Stimulated activated naive CD8-positive, alpha-beta T cell treated with anti-CD3 and anti-CD28 coated beads, Interleukin-15, amount 100 ng/mL, for 72 hours (primary cell): Measurements from ENCODE around the gene VAC14.

Experiments used
- ATAC-seq: fragments of 150-1000 bp; cut with Tn5 transposase; 2 replicates; pipeline ENCODE4 v1.10.0; 2021; ENCODE audit warnings: mild to moderate bottlenecking, moderate library complexity
- DNase-seq, 2 donors: peaks; one replicate each; pipeline ENCODE4 v3.0.0; 2021 to 2022
- H3K27ac Mint-ChIP-seq, 2 donors: one replicate each; pipeline ENCODE4 v1.8.0; 2022; ENCODE audit warnings: mild to moderate bottlenecking in 2 of 2, mixed read lengths in 2 of 2, moderate library complexity in 2 of 2
- H3K27me3 Mint-ChIP-seq: one replicate; pipeline ENCODE4 v1.8.0; 2022; ENCODE audit warnings: mixed read lengths
- H3K4me1 Mint-ChIP-seq: one replicate; pipeline ENCODE4 v1.8.0; 2022; ENCODE audit warnings: mild to moderate bottlenecking, mixed read lengths
- H3K4me3 Mint-ChIP-seq, 2 donors: one replicate each; pipeline ENCODE4 v1.8.0; 2022; ENCODE audit warnings: mild to moderate bottlenecking in 2 of 2, mixed read lengths in 2 of 2, moderate library complexity in 1 of 2
- H3K9me3 Mint-ChIP-seq, 2 donors: one replicate each; pipeline ENCODE4 v1.8.0; 2022; ENCODE audit warnings: mixed read lengths in 2 of 2

VAC14 gene

GRCh38 chr16:70730944-70731343 is 70.0 kb downstream of the VAC14 start:
- H3K4me3 Mint-ChIP-seq: no peak overlapping the region
- DNase-seq (no peak), ATAC-seq (no peak)
- no peaks in the 10 kb centered on the region for H3K27me3 Mint-ChIP-seq
- H3K9me3 Mint-ChIP-seq: no peaks in the 10 kb centered on the region
- H3K4me1 Mint-ChIP-seq: peaks cover 25% of the 10 kb centered on the region
- peak overlapping the region in 1 of 2 donors; percentile 50 for H3K27ac Mint-ChIP-seq

DNA sequence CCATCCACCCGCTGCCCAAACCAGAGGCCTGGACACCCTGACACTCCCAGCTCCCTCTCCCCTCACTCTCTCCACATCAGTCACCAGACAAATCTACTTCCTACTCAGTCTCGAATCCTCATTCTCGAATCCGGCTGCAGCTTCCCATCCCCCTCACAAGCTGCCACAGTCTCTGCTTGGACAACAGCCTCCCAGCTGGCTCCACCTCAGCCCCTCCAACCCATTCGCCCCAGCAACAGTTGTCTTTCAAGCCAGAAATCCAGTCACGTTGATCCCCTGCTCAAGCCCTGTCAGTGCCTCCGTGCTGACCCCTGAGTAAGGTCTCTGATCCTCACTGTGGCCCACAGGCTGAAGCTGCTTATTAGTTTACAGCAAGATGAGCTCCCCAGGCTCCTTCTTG is 70.9 kb downstream of the VAC14 start:
- H3K27me3 Mint-ChIP-seq: no peaks in the 10 kb centered on the region
- DNase-seq (no peak), ATAC-seq (no peak)
- peak overlapping the region; percentile 17 to 80 for H3K27ac Mint-ChIP-seq
- H3K9me3 Mint-ChIP-seq: no peaks in the 10 kb centered on the region
- H3K4me3 Mint-ChIP-seq: no peak overlapping the region
- H3K4me1 Mint-ChIP-seq: peaks cover 16% of the 10 kb centered on the region

DNA sequence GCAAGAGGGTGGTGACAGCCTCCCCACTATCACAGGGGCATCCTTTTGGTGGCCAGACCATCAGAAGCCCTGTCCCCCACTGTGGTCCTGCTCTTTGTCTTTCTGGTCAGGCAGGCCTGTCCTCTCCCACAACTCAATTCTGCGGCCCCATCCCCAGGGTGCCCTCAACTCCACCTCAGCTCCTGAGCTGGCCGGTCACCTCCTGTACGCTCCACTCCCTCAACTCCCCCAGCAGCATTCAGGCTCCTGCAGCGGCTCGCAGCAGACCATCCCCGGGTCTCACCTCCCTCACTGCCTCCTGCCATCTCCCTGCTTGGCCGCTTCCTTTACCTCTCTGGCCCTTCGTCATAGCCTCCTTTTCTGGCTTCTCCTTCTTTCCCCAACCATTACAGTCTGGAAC is 71.7 kb downstream of the VAC14 start:
- Mint-ChIP-seq H3K9me3 (no peaks in the 10 kb centered on the region), H3K4me1 (peaks cover 10% of the 10 kb centered on the region), H3K27ac (no peak overlapping the region), H3K27me3 (no peaks in the 10 kb centered on the region), H3K4me3 (no peak overlapping the region)
- DNase-seq (no peak), ATAC-seq (no peak)

GRCh38 chr16:70728150-70728549 is 72.8 kb downstream of the VAC14 start:
- no peak for DNase-seq
- H3K27me3 Mint-ChIP-seq: no peaks in the 10 kb centered on the region
- H3K4me1 Mint-ChIP-seq: peaks cover 2% of the 10 kb centered on the region
- no peak overlapping the region for H3K4me3 Mint-ChIP-seq
- H3K27ac Mint-ChIP-seq: peak overlapping the region in 1 of 2 donors; percentile 79
- ATAC-seq: no peak
- H3K9me3 Mint-ChIP-seq: no peaks in the 10 kb centered on the region

DNA sequence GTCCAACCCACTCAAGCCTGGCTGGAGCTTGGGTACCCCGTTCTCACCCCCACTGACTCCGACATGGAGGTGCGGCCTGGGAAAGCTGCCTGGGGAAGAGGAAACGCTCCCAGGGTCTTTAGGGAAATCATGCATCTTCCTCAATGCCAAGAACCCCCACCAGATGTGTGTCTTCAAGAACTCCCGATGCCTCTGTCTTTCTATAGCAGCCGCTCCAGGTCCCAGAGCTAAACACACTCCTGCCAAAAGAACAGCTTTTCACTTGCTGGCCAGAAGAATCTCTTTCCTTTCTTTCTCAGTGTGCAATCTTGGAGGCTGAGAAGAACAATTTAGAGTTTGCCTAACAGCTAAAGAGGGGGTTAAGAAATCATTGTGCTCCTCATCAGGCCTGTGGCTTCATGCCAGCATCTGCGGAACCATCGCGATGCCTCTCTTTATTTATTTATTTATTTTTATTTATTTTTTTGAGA is 74.0 kb downstream of the VAC14 start:
- DNase-seq: no peak
- Mint-ChIP-seq H3K27me3 (no peaks in the 10 kb centered on the region), H3K9me3 (no peaks in the 10 kb centered on the region), H3K4me1 (no peaks in the 10 kb centered on the region), H3K27ac (peak overlapping the region in 1 of 2 donors; percentile 81), H3K4me3 (no peak overlapping the region)
- ATAC-seq: no peak

- DNase-seq (no peak), ATAC-seq (no peak)
- Mint-ChIP-seq H3K4me1 (no peaks in the 10 kb centered on the region), H3K27me3 (no peaks in the 10 kb centered on the region), H3K4me3 (no peak overlapping the region), H3K27ac (peak overlapping the region; percentile 52 to 81), H3K9me3 (no peaks in the 10 kb centered on the region)
Observed at GRCh38 chr16:70725912-70726828, 74.8 kb downstream of the VAC14 start.

DNA sequence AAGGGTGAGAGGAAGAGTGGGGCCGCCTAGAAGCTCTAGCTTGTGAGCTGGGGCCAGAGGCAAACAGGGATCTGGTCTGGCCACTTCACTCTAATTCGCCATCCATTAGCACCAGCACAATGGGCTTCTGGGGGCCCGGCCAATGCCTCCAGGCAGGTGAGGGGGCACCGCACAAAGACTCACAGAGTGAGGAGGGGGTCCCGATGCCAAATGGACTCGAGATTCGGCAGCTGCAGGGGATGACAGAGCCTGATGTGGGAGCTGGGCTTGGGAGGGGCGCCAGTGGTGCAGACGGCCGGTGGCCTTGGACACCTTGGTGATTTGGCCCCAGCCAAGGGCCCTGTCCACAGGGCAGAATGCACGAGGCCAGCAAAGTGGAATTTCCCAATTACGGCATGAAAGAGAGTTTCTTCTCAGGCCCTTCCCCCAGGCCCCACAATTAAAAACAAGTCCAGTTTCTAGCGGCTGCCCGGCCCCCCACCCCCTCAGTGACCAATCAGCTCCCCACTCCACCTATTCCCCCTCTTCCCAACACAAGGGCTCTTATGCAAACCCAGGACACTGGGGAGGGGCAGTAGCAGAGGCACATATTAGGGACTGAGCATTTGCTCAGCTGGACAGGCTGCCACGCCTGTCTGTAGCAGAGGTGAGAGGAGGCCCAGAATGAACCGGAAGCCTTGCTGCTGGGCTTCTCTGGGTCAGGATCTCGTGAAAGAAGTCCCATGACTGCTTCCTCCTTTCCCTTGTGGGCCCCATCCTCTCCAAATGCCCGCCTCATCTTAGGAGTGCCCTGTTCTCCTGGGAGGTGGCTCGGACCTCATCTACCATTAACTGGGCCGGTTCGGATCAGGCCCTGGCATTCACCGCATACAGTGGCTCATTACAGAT is 75.7 kb downstream of the VAC14 start:
- Mint-ChIP-seq H3K9me3 (no peaks in the 10 kb centered on the region), H3K4me1 (peaks cover 9% of the 10 kb centered on the region), H3K4me3 (no peak overlapping the region), H3K27me3 (no peaks in the 10 kb centered on the region), H3K27ac (peak overlapping the region in 1 of 2 donors; percentile 77)
- ATAC-seq: no peak
- DNase-seq: no peak

- H3K4me3 Mint-ChIP-seq: no peak overlapping the region
- peak overlapping the region in 1 of 2 donors; percentile 59 for H3K27ac Mint-ChIP-seq
- H3K9me3 Mint-ChIP-seq: no peaks in the 10 kb centered on the region
- DNase-seq (no peak), ATAC-seq (no peak)
- H3K27me3 Mint-ChIP-seq: no peaks in the 10 kb centered on the region
- peaks cover 10% of the 10 kb centered on the region for H3K4me1 Mint-ChIP-seq
Observed at GRCh38 chr16:70724146-70725023, 76.6 kb downstream of the VAC14 start.

DNA sequence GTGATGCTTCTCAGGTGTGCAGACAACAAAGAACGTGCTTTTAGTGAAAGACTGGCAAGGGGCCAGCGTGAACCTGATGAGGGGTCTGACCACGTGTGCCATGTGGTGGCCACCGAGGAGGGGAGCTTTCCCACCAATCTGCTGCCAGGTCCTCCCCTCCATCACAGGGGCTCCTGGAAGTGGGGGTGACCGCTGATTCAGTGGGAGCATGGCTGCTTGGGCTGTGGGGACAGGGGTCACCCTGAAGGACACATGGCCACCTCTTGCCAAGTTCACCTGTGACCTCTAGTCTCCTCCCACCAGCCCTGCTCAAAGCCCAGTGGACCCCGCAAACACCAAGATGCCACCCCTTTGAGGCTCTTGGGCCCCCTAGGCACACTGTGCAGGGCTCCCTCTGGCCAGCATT is 77.2 kb downstream of the VAC14 start:
- no peak for DNase-seq
- Mint-ChIP-seq H3K4me1 (peaks cover 10% of the 10 kb centered on the region), H3K27me3 (no peaks in the 10 kb centered on the region), H3K27ac (peak overlapping the region in 1 of 2 donors; percentile 59), H3K9me3 (no peaks in the 10 kb centered on the region), H3K4me3 (no peak overlapping the region)
- ATAC-seq: no peak

DNA sequence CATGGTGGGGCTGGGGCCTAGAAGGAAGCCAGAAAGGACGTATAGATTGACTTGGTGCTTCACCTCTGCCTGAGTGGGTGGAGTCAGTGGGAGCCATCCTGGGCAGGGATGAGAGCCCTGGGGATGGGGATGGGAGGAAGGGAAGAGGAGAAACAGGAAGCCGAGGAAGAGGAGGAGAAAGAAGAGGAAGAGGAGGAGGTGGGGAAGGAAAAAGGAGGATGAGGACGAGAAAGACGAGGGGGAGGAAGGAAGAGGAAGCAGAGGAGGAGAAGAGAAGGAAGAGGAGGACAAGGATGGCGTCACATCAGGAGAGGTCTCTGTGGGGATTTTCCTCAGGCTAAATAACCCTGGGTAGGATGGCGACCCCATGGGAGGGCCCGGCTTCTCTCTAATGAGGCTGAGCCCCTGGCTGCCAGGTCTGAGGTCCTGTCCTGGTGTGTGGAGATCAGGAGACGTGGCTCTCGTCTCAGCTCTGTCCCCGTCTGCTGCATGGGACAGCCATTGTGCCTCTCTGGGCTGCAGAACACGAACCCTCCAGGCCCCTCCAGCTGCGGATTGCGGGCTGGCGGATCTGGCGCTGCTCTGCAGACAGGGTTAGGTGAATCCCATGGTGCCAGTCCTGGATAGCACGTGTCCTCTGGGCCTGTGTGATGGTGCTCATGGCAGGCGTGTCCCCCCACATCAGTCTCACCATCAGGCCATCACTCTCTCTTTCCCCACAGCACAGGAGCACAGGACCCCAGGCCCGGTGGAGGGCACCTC is 79.6 kb downstream of the VAC14 start:
- Mint-ChIP-seq H3K27me3 (no peaks in the 10 kb centered on the region), H3K4me3 (no peak overlapping the region), H3K27ac (peak overlapping the region; percentile 3 to 52), H3K9me3 (no peaks in the 10 kb centered on the region), H3K4me1 (peaks cover 10% of the 10 kb centered on the region)
- DNase-seq: no peak
- no peak for ATAC-seq

- H3K4me1 Mint-ChIP-seq: peaks cover 10% of the 10 kb centered on the region
- DNase-seq: no peak
Observed at GRCh38 chr16:70720425-70721201, 80.3 kb downstream of the VAC14 start.

DNA sequence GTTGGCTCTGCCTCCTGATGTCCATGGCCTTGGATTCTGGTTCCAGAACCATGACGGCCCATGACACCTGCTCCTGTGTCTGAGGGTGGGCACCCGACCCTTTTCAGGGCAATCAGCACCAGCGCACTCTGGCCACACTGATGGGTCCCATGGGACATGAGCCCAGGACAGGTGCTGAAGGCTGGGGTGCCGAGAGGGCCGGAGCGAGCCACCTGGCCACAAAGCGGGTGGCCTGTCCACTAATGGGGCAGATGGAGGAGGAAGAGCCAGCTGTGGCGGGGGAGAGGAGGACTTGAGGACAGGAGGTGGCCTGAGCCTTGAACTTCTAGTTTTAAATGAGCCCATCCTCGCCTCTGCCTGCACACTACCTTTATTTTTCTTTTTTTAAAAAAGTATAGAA is 83.9 kb downstream of the VAC14 start:
- H3K27ac Mint-ChIP-seq: peak overlapping the region in 1 of 2 donors; percentile 74
- H3K4me3 Mint-ChIP-seq: no peak overlapping the region
- peaks cover 10% of the 10 kb centered on the region for H3K4me1 Mint-ChIP-seq
- H3K9me3 Mint-ChIP-seq: no peaks in the 10 kb centered on the region
- ATAC-seq (no peak), DNase-seq (no peak)
- no peaks in the 10 kb centered on the region for H3K27me3 Mint-ChIP-seq

More at GRCh38 chr16:70720425-70721201, 80.3 kb downstream of the VAC14 start:
- H3K4me3 Mint-ChIP-seq: no peak overlapping the region
- no peak for ATAC-seq
- H3K9me3 Mint-ChIP-seq: no peaks in the 10 kb centered on the region
- H3K27me3 Mint-ChIP-seq: no peaks in the 10 kb centered on the region
- peak overlapping the region; percentile 80 to 86 for H3K27ac Mint-ChIP-seq

DNA sequence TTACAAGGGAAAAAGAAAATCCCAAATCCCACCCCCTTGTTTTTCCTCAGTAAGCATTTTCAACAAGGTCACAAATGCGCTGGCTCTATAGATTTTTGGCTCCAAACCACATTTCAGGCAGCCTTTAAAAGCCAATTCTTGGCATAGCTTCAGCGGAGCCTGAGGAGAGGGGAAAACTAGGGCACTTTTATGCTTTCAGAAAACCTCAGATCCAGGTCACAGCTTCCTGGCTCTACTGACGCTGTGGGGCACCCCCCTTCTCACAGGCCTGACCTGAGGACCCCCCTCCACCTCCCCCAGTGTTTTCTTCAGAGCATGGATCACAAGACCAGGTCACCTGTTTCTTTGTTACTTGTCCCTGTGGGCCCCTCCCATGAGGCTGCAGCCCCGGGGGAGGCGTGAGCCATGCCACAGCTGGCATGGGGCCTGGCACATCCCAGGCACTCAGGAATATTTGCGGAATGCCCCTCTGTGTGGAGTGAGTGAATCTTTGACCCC is 85.0 kb downstream of the VAC14 start:
- DNase-seq (no peak), ATAC-seq (no peak)
- Mint-ChIP-seq H3K27me3 (no peaks in the 10 kb centered on the region), H3K4me3 (no peak overlapping the region), H3K27ac (peak overlapping the region in 1 of 2 donors; percentile 80), H3K4me1 (peaks cover 17% of the 10 kb centered on the region), H3K9me3 (no peaks in the 10 kb centered on the region)
